Keratinocyte (primary cell): ENCODE results near the gene MFSD1. TPM values are rescaled to one million over a fixed set of nuclear protein-coding genes. Genes with fewer than 3 reads are reported as not detected.

ENCODE experiments used
- DNase-seq: peaks from one replicate; pipeline ENCODE4 v3.0.0-alpha.2; 2011; ENCODE audit warnings: low read depth, missing footprints, low spot score
- FAIRE-seq: peaks from 2 replicates; lab custom pipeline; 2011; peaks lifted over from hg19 to GRCh38; lab: Jason Lieb, UNC
- H2AFZ ChIP-seq: 2 replicates; pipeline ENCODE4 v1.6.0; 2012; ENCODE audit warnings: low read length, control low read depth, inconsistent platforms; ENCODE audit not compliant: control insufficient read depth
- H3K27ac ChIP-seq: 2 replicates; pipeline ENCODE4 v1.5.1; 2011; ENCODE audit warnings: low read length; ENCODE audit not compliant: control insufficient read depth, insufficient read depth
- H3K27me3 ChIP-seq: 3 replicates; pipeline ENCODE4 v1.6.0; 2011; ENCODE audit warnings: low read length; ENCODE audit not compliant: control insufficient read depth, insufficient read depth; ENCODE audit errors: extremely low read depth
- H3K36me3 ChIP-seq, 2 experiments: 2 replicates in 1 of 2; 3 replicates in 1 of 2; pipeline ENCODE4 v1.5.1; 2011; ENCODE audit warnings: low read length in 2 of 2, mild to moderate bottlenecking in 1 of 2; ENCODE audit not compliant: control insufficient read depth in 2 of 2, insufficient read depth in 2 of 2; ENCODE audit errors: extremely low read depth in 1 of 2
- H3K4me1 ChIP-seq: 3 replicates; pipeline ENCODE4 v1.5.1; 2011; ENCODE audit warnings: low read length; ENCODE audit not compliant: control insufficient read depth, insufficient read depth; ENCODE audit errors: extremely low read depth
- H3K4me2 ChIP-seq: 3 replicates; pipeline ENCODE4 v1.6.0; 2011; ENCODE audit warnings: low read depth, low read length; ENCODE audit not compliant: control insufficient read depth, insufficient read depth; ENCODE audit errors: extremely low read depth
- H3K4me3 ChIP-seq, 3 experiments: fragments of 200-600 bp in 1 of 3; sonication (generic) in 1 of 3; 2 replicates in 2 of 3; 3 replicates in 1 of 3; pipeline ENCODE4 v1.5.1; 2011 to 2016; ENCODE audit warnings: low read length in 3 of 3, mild to moderate bottlenecking in 3 of 3, control low read depth in 2 of 3, inconsistent platforms in 1 of 3, low read depth in 1 of 3, mixed read lengths in 1 of 3, mixed run types in 1 of 3, moderate library complexity in 1 of 3; ENCODE audit not compliant: control insufficient read depth in 2 of 3, insufficient read depth in 2 of 3; ENCODE audit errors: extremely low read depth in 1 of 3
- H3K79me2 ChIP-seq: 2 replicates; pipeline ENCODE4 v1.6.0; 2012; ENCODE audit warnings: low read length; ENCODE audit not compliant: control insufficient read depth, insufficient read depth
- H3K9ac ChIP-seq: 3 replicates; pipeline ENCODE4 v1.6.0; 2011; ENCODE audit warnings: low read length; ENCODE audit not compliant: control insufficient read depth, insufficient read depth; ENCODE audit errors: extremely low read depth
- H3K9me1 ChIP-seq: 3 replicates; pipeline ENCODE4 v1.6.0; 2011; ENCODE audit warnings: low read length; ENCODE audit not compliant: control insufficient read depth, insufficient read depth; ENCODE audit errors: extremely low read depth
- H3K9me3 ChIP-seq: 2 replicates; pipeline ENCODE4 v1.5.1; 2012; ENCODE audit warnings: low read depth, low read length; ENCODE audit not compliant: control insufficient read depth
- H4K20me1 ChIP-seq: 3 replicates; pipeline ENCODE4 v1.6.0; 2011; ENCODE audit warnings: low read length; ENCODE audit not compliant: control insufficient read depth, insufficient read depth; ENCODE audit errors: extremely low read depth
- CTCF ChIP-seq, 3 experiments: IDR thresholded peaks in 1 of 3; conservative IDR thresholded peaks in 1 of 3; optimal IDR thresholded peaks in 1 of 3; 2 replicates in 2 of 3; 3 replicates in 1 of 3; pipeline versions ENCODE3 to v1.5.1; 2011; ENCODE audit warnings: low read length in 3 of 3, mild to moderate bottlenecking in 3 of 3, moderate library complexity in 2 of 3, control low read depth in 1 of 3, inconsistent platforms in 1 of 3; ENCODE audit not compliant: insufficient read depth in 2 of 3; ENCODE audit errors: extremely low read depth in 1 of 3
- EZH2 ChIP-seq: IDR thresholded peaks from one replicate; pipeline ENCODE4 v1.6.1; 2012; ENCODE audit warnings: inconsistent platforms, mild to moderate bottlenecking, low read length, moderate library complexity
- dilution Hi-C: fragments of 300-500 bp; cut with MboI; formaldehyde crosslinking; loops from one replicate; pipeline ENCODE4 v1.7.0; 2020; ENCODE audit warnings: low sequenced_read_pairs; ENCODE audit not compliant: extremely low pct_ligation_motif_present
- polyA plus RNA-seq, 5 experiments: library from polyadenylated mRNA; depleted of rRNA in 3 of 5; stranded (reverse) in 3 of 5; stranded (forward) in 1 of 5; unstranded in 1 of 5; fragments of >200 nt; gene quantifications; 1 replicate in 1 of 5; 2 replicates in 3 of 5; 3 replicates in 1 of 5; pipeline versions ENCODE4 v1.2.1 to v1.2.3, GENCODE V29; 2011 to 2012; ENCODE audit warnings: missing spikeins in 2 of 5, low read depth in 1 of 5, low replicate concordance in 1 of 5

Gene MFSD1
- polyA plus RNA-seq, 1 donor (not counting 4 experiments of a cell fraction or from before 2014, with no cell fraction given) = 49.8 TPM

DNA sequence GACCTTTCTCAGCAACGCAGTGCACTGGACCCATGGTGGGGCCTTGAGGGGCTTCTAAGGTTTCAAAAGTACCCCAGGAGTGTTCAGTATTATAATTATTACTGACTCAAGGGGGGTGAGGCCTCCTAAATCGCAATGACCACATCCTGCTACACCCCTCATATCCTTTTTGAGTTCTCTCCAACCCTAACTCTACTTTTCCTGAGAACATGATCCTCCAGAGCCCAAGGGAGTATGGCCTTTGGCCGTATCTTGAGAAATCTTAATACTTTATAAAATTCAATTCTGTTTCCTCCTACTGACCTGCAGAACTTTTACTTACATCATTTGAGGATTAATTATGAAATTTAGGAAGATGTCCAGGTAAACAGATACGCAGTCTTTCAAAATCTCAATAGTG lies 39.2 kb upstream of the MFSD1 start:
- Histone ChIP-seq H3K9me3 (no peaks in the 10 kb centered on the region), H3K4me1 (no peaks in the 10 kb centered on the region), H3K79me2 (no peaks in the 10 kb centered on the region), H3K9ac (no peak overlapping the region), H3K4me2 (no peak overlapping the region), H3K27ac (no peak overlapping the region), H3K9me1 (no peaks in the 10 kb centered on the region), H3K4me3 (no peak overlapping the region), H3K27me3 (no peaks in the 10 kb centered on the region), H3K36me3 (no peaks in the 10 kb centered on the region), H2AFZ (no peak overlapping the region), H4K20me1 (no peaks in the 10 kb centered on the region)
- TF ChIP-seq EZH2 = no peak
- no peak for TF ChIP-seq CTCF (optimal IDR thresholded peaks at IDR 0.05 in 1 of 3, IDR thresholded peaks at IDR 0.05 in 1 of 3, conservative IDR thresholded peaks at IDR 0.05 in 1 of 3; ENCODE audit: extremely low read depth in 1 of 3, insufficient read depth in 2 of 3, low read length in 3 of 3)
- DNase-seq = no peak
- dilution Hi-C loops = no loop called here
- no peak for FAIRE-seq

DNA sequence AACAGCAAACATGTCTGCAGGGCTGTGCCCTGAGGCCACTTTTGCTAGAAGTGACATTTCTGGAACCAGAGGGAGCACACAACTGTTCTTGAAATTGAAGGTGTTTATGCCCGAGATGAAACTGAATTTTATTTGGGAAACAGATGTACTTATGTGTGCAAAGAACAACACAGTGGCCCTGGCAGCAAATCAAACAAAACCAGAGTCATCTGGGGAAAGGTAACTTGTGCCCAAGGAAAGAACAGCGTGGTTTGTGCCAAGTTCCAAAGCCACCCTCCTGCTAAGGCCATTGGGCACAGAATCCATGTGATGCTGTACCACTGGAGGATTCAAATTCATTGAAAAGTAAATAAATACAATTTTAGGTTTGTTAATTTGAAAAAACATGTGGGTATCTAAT lies 38.4 kb upstream of the MFSD1 start:
- TF ChIP-seq EZH2 = no peak
- TF ChIP-seq CTCF (optimal IDR thresholded peaks at IDR 0.05 in 1 of 3, IDR thresholded peaks at IDR 0.05 in 1 of 3, conservative IDR thresholded peaks at IDR 0.05 in 1 of 3; ENCODE audit: extremely low read depth in 1 of 3, insufficient read depth in 2 of 3, low read length in 3 of 3) = no peak
- dilution Hi-C loops = no loop called here
- H3K9me1 ChIP-seq = no peaks in the 10 kb centered on the region
- H3K4me2 ChIP-seq = no peak overlapping the region
- H3K9me3 ChIP-seq = no peaks in the 10 kb centered on the region
- H3K36me3 ChIP-seq = no peaks in the 10 kb centered on the region
- no peaks in the 10 kb centered on the region for H3K79me2 ChIP-seq
- H2AFZ ChIP-seq = no peak overlapping the region
- no peaks in the 10 kb centered on the region for H3K27me3 ChIP-seq
- H3K4me3 ChIP-seq = no peak overlapping the region
- no peak overlapping the region for H3K9ac ChIP-seq
- no peaks in the 10 kb centered on the region for H3K4me1 ChIP-seq
- no peak overlapping the region for H3K27ac ChIP-seq
- H4K20me1 ChIP-seq = no peaks in the 10 kb centered on the region
- no peak for DNase-seq
- FAIRE-seq = no peak
